Measurements from ENCODE around the gene PCNT. TPM values are rescaled to one million over a fixed set of nuclear protein-coding genes. Genes with fewer than 3 reads are reported as not detected.

The PCNT gene
- total and polyA plus RNA-seq, 10 of the 15 experiments (the other 5 are each of a cell fraction or from before 2014, with no cell fraction given) = 2.9 to 39.6 (median 20.5) TPM

- 90% methylated on average over 13 of the region's 13 CpGs for WGBS (ENCODE audit: insufficient coverage, insufficient replicate concordance, low lambda C conversion rate, missing lambda C conversion rate)
- Histone ChIP-seq H3K27ac (ENCODE audit: control insufficient read depth, insufficient read depth) (no peak overlapping the region), H3K27me3 (replicated peaks in 1 of 2; ENCODE audit: control insufficient read depth in 2 of 2, insufficient read depth in 2 of 2, low read length in 1 of 2) (no peaks in the 10 kb centered on the region), H3K36me3 (ENCODE audit: control insufficient read depth in 2 of 2, insufficient read depth in 2 of 2, low read length in 1 of 2) (peaks cover 12 to 33% of the 10 kb centered on the region in 2 experiments; a peak in 3 of 4 replicates), H3K9ac (ENCODE audit: control insufficient read depth, insufficient read depth, low read length) (no peak overlapping the region), H3K4me3 (no peak overlapping the region), H3K79me2 (ENCODE audit: control insufficient read depth, insufficient read depth, low read length) (no peaks in the 10 kb centered on the region), H3K4me2 (ENCODE audit: control insufficient read depth, insufficient read depth) (no peak overlapping the region), H3K9me3 (replicated peaks; ENCODE audit: control insufficient read depth, insufficient read depth, low read length) (no peaks in the 10 kb centered on the region), H3K4me1 (ENCODE audit: control insufficient read depth, insufficient read depth, low read length) (no peaks in the 10 kb centered on the region), H2AFZ (ENCODE audit: control insufficient read depth, low read depth, low read length) (no peak overlapping the region), H4K20me1 (ENCODE audit: control insufficient read depth, insufficient read depth) (no peaks in the 10 kb centered on the region)
- no peak for ATAC-seq
- no peak for DNase-seq (ENCODE audit: low read depth, low spot score)
- TF ChIP-seq BHLHE40 (IDR thresholded peaks at IDR 0.05; ENCODE audit: borderline replicate concordance in 1 of 2, low read depth in 2 of 2, low read length in 1 of 2) = no peak
- TF ChIP-seq SRF (IDR thresholded peaks at IDR 0.05; ENCODE audit: low read depth in 2 of 2, low read length in 2 of 2) = no peak
- TF ChIP-seq ETV6 (conservative IDR thresholded peaks at IDR 0.05 in 1 of 2, IDR thresholded peaks at IDR 0.05 in 1 of 2; ENCODE audit: borderline replicate concordance in 1 of 2, low read depth in 1 of 2) = no peak
- TF ChIP-seq ZNF622 (IDR thresholded peaks at IDR 0.05) = no peak
- TF ChIP-seq JUNB (IDR thresholded peaks at IDR 0.05) = no peak
- no peak for TF ChIP-seq MTA2 (IDR thresholded peaks at IDR 0.05; ENCODE audit: low read depth)
- ChIA-PET SMC1A (ENCODE audit: uncharacterized antibody, unreplicated experiment) (no interaction called here), CTCF (no interaction called here), RAD21 (ENCODE audit: unreplicated experiment) (no interaction called here), POLR2A (no interaction called here)
- FAIRE-seq = no peak
- in situ Hi-C loops (cut with MboI) = no loop called here
- intact Hi-C loops (cut with micrococcal nuclease; ENCODE audit: unreplicated experiment) = no loop called here
- BruUV-seq (replicated peaks) = no TSS peak
Observed at GRCh38 chr21:46394595-46395104, 70.7 kb downstream of the PCNT start.

- DNase-seq (ENCODE audit: low read depth, low spot score) (no peak), ATAC-seq (no peak), FAIRE-seq (no peak)
- no TSS peak for BruUV-seq (replicated peaks)
- Histone ChIP-seq H3K4me1 (ENCODE audit: control insufficient read depth, insufficient read depth, low read length) (no peaks in the 10 kb centered on the region), H3K4me2 (ENCODE audit: control insufficient read depth, insufficient read depth) (no peak overlapping the region), H3K9me3 (replicated peaks; ENCODE audit: control insufficient read depth, insufficient read depth, low read length) (no peaks in the 10 kb centered on the region), H4K20me1 (ENCODE audit: control insufficient read depth, insufficient read depth) (no peaks in the 10 kb centered on the region), H3K27me3 (replicated peaks in 1 of 2; ENCODE audit: control insufficient read depth in 2 of 2, insufficient read depth in 2 of 2, low read length in 1 of 2) (no peaks in the 10 kb centered on the region), H2AFZ (ENCODE audit: control insufficient read depth, low read depth, low read length) (no peak overlapping the region), H3K36me3 (ENCODE audit: control insufficient read depth in 2 of 2, insufficient read depth in 2 of 2, low read length in 1 of 2) (peaks cover 22 to 29% of the 10 kb centered on the region in 2 experiments; a peak in 3 of 4 replicates), H3K27ac (ENCODE audit: control insufficient read depth, insufficient read depth) (no peak overlapping the region), H3K9ac (ENCODE audit: control insufficient read depth, insufficient read depth, low read length) (no peak overlapping the region), H3K79me2 (ENCODE audit: control insufficient read depth, insufficient read depth, low read length) (no peaks in the 10 kb centered on the region), H3K4me3 (no peak overlapping the region)
- TF ChIP-seq NR2C2 (IDR thresholded peaks at IDR 0.05; ENCODE audit: borderline replicate concordance, control insufficient read depth, insufficient read length, low read depth) (no peak), HDAC2 (IDR thresholded peaks at IDR 0.05) (no peak), JUND (IDR thresholded peaks at IDR 0.05; ENCODE audit: low read depth, low read length) (no peak)
- TF ChIP-seq, protein P1, sequence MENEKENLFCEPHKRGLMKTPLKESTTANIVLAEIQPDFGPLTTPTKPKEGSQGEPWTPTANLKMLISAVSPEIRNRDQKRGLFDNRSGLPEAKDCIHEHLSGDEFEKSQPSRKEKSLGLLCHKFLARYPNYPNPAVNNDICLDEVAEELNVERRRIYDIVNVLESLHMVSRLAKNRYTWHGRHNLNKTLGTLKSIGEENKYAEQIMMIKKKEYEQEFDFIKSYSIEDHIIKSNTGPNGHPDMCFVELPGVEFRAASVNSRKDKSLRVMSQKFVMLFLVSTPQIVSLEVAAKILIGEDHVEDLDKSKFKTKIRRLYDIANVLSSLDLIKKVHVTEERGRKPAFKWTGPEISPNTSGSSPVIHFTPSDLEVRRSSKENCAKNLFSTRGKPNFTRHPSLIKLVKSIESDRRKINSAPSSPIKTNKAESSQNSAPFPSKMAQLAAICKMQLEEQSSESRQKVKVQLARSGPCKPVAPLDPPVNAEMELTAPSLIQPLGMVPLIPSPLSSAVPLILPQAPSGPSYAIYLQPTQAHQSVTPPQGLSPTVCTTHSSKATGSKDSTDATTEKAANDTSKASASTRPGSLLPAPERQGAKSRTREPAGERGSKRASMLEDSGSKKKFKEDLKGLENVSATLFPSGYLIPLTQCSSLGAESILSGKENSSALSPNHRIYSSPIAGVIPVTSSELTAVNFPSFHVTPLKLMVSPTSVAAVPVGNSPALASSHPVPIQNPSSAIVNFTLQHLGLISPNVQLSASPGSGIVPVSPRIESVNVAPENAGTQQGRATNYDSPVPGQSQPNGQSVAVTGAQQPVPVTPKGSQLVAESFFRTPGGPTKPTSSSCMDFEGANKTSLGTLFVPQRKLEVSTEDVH (IDR thresholded peaks at IDR 0.05; ENCODE audit: low read depth, partially characterized antibody) = no peak
- intact Hi-C loops (cut with micrococcal nuclease; ENCODE audit: unreplicated experiment) = no loop called here
- SMC1A ChIA-PET (ENCODE audit: uncharacterized antibody, unreplicated experiment) = no interaction called here
- POLR2A ChIA-PET = no interaction called here
- in situ Hi-C loops (cut with MboI) = no loop called here
- RAD21 ChIA-PET (ENCODE audit: unreplicated experiment) = no interaction called here
- 98% methylated on average over 19 of the region's 21 CpGs for WGBS (ENCODE audit: insufficient coverage, insufficient replicate concordance, low lambda C conversion rate, missing lambda C conversion rate)
- CTCF ChIA-PET = no interaction called here
Observed at GRCh38 chr21:46397211-46397905, 73.4 kb downstream of the PCNT start.
